Endothelial cell (in vitro differentiated cells): ENCODE results near the gene FBXW12. TPM values are rescaled to one million over a fixed set of nuclear protein-coding genes. Genes with fewer than 3 reads are reported as not detected.

Experiments
- DNase-seq: peaks from one replicate; pipeline ENCODE4 v3.0.0; 2021; ENCODE audit warnings: low spot score
- H3K27ac Mint-ChIP-seq: one replicate; pipeline ENCODE4 v1.8.0; 2021; ENCODE audit warnings: mixed read lengths, inconsistent platforms; ENCODE audit not compliant: unreplicated experiment
- H3K27me3 Mint-ChIP-seq: one replicate; pipeline ENCODE4 v1.8.0; 2021; ENCODE audit warnings: mild to moderate bottlenecking, moderate library complexity, mixed read lengths, inconsistent platforms; ENCODE audit not compliant: unreplicated experiment
- H3K36me3 Mint-ChIP-seq: one replicate; pipeline ENCODE4 v1.8.0; 2021; ENCODE audit warnings: mild to moderate bottlenecking, low read depth, mixed read lengths, inconsistent platforms; ENCODE audit not compliant: unreplicated experiment
- H3K4me1 Mint-ChIP-seq: one replicate; pipeline ENCODE4 v1.8.0; 2021; ENCODE audit warnings: mild to moderate bottlenecking, mixed read lengths, inconsistent platforms; ENCODE audit not compliant: unreplicated experiment
- H3K4me3 Mint-ChIP-seq: one replicate; pipeline ENCODE4 v1.8.0; 2021; ENCODE audit warnings: mild to moderate bottlenecking, mixed read lengths, inconsistent platforms; ENCODE audit not compliant: unreplicated experiment
- H3K9me3 Mint-ChIP-seq: one replicate; pipeline ENCODE4 v1.8.0; 2021; ENCODE audit warnings: mixed read lengths, inconsistent platforms; ENCODE audit not compliant: unreplicated experiment
- CTCF ChIP-seq: fragments of 200-600 bp; sonication (generic); IDR thresholded peaks from one replicate; pipeline ENCODE4 v1.5.0; 2021; ENCODE audit warnings: antibody characterized with exemption; ENCODE audit not compliant: unreplicated experiment
- total RNA-seq: library from RNA; stranded (reverse); fragmentation: NEBNext Ultra II Directional; extraction: Animal tissue kit (Norgen Biotek cat#: 25700); gene quantifications from one replicate; pipeline ENCODE4 v1.2.1, GENCODE V29; 2021; ENCODE audit not compliant: unreplicated experiment

The FBXW12 gene
- total RNA-seq, 1 donor from 2014 or later, result not detected

- TF ChIP-seq CTCF, result no peak
- Mint-ChIP-seq H3K4me3 (no peak overlapping the region), H3K27me3 (peaks cover 4% of the 10 kb centered on the region), H3K4me1 (no peaks in the 10 kb centered on the region), H3K36me3 (peaks cover 16% of the 10 kb centered on the region), H3K9me3 (no peaks in the 10 kb centered on the region), H3K27ac (no peak overlapping the region)
- DNase-seq, result no peak
Observed at GRCh38 chr3:48415251-48415953, 43.4 kb downstream of the FBXW12 start.

GRCh38 chr3:48416091-48416505, 44.1 kb downstream of the FBXW12 start:
- Mint-ChIP-seq H3K27ac (no peak overlapping the region), H3K4me1 (no peaks in the 10 kb centered on the region), H3K4me3 (peak overlapping the region; percentile 42), H3K27me3 (peaks cover 6% of the 10 kb centered on the region), H3K9me3 (no peaks in the 10 kb centered on the region), H3K36me3 (peaks cover 19% of the 10 kb centered on the region)
- TF ChIP-seq CTCF, result no peak
- DNase-seq, result no peak

- DNase-seq, result no peak
- no peak for TF ChIP-seq CTCF
- H3K27ac Mint-ChIP-seq, result no peak overlapping the region
- no peaks in the 10 kb centered on the region for H3K4me1 Mint-ChIP-seq
- H3K9me3 Mint-ChIP-seq, result no peaks in the 10 kb centered on the region
- H3K36me3 Mint-ChIP-seq, result peaks cover 18% of the 10 kb centered on the region
- H3K4me3 Mint-ChIP-seq, result peak overlapping the region; percentile 59
- peaks cover 6% of the 10 kb centered on the region for H3K27me3 Mint-ChIP-seq
Observed at GRCh38 chr3:48416546-48416945, 44.5 kb downstream of the FBXW12 start.

GRCh38 chr3:48417529-48418108, 45.6 kb downstream of the FBXW12 start:
- Mint-ChIP-seq H3K4me3 (no peak overlapping the region), H3K9me3 (no peaks in the 10 kb centered on the region), H3K27me3 (peaks cover 8% of the 10 kb centered on the region), H3K36me3 (peaks cover 15% of the 10 kb centered on the region), H3K27ac (no peak overlapping the region), H3K4me1 (no peaks in the 10 kb centered on the region)
- no peak for TF ChIP-seq CTCF
- DNase-seq, result no peak

- no peak for TF ChIP-seq CTCF
- Mint-ChIP-seq H3K4me1 (no peaks in the 10 kb centered on the region), H3K36me3 (peaks cover 17% of the 10 kb centered on the region), H3K27me3 (peaks cover 7% of the 10 kb centered on the region), H3K27ac (no peak overlapping the region), H3K9me3 (no peaks in the 10 kb centered on the region), H3K4me3 (no peak overlapping the region)
- no peak for DNase-seq
Observed at GRCh38 chr3:48418140-48418539, 46.1 kb downstream of the FBXW12 start.
